KOPT-K1 (cell line): ENCODE data around the gene SDR9C7.
"Not testable (repeated sequence)": the region's sequence is repeated elsewhere in the genome, so short reads cannot be mapped to it uniquely, and the experiment has no call there.

Experiments used
- H3K27ac ChIP-seq: fragments of 200-600 bp; sonication (generic); 2 replicates; pipeline ENCODE4 v1.5.1; 2016; ENCODE audit warnings: antibody characterized with exemption, mild to moderate bottlenecking, low read depth, low read length; ENCODE audit not compliant: poor library complexity, severe bottlenecking
- H3K36me3 ChIP-seq: fragments of 200-600 bp; sonication (generic); 2 replicates; pipeline ENCODE4 v1.5.1; 2017; ENCODE audit warnings: antibody characterized with exemption, mild to moderate bottlenecking, low read length, moderate library complexity; ENCODE audit not compliant: insufficient read depth
- H3K9me3 ChIP-seq: fragments of 200-600 bp; sonication (generic); 2 replicates; pipeline ENCODE4 v1.5.1; 2017; ENCODE audit warnings: antibody characterized with exemption, low read length, mild to moderate bottlenecking; ENCODE audit not compliant: insufficient read depth, poor library complexity, severe bottlenecking

SDR9C7 gene

DNA sequence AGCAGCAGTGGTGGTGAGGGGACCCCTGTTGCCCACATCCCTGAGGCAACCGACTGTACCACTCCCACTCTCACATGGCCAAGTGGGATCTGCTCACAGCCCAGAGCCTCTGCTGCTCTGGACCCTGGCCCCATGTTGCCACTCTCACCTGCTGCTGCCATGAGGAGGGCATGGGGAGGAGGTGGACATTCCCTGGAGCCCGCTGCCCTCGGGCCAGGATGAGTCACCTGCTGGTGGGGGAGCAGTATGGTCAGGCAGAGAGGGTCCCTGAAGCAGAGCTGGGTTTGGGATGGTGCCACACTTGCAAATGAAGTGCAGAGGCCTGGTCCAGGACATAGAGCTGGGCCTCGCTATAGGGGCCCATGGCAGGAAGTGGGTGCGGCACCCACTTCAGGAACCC is 26.1 kb downstream of the SDR9C7 start:
- peaks cover 61% of the 10 kb centered on the region for H3K9me3 ChIP-seq
- no peaks in the 10 kb centered on the region for H3K36me3 ChIP-seq
- H3K27ac ChIP-seq, result no peak overlapping the region

DNA sequence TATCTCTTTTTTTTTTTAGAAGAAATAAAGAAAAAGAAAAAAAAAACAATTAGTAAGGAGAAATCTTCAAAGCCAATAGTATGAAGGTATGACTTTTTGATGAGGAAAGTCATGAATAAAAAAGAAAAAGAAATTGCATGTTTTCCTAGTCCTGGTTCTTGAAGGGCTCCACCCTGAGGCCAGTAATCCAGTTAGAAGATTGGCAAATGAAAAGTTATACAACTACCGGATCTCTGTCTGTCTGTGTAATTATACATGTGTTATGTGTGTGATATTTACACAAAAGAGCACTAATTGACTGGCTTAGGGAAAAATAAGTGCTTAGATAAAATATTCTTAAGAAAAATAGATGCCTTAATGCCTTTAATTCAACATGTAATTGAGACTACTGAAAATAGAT is 28.4 kb downstream of the SDR9C7 start:
- Histone ChIP-seq H3K9me3 (peaks cover 74% of the 10 kb centered on the region), H3K36me3 (no peaks in the 10 kb centered on the region), H3K27ac (no peak overlapping the region)

DNA sequence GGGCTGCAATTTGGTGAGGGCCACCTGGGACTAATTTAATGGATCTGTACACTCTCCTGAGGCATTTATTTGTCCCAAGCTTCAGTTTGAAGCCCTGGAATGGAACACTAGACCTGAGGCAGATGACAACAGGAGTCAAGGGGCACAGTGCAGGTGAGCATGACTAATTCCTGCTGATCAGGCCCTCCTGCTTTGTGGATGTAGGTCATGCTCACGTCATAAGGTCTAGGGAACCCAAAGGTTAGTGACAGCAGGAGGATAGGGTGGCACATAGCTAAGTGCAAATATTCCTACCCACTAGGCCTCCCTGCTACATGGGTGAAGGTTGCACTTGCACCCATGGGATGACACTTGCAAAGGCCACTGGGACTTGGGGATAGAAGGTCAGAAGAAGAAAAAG is 30.8 kb downstream of the SDR9C7 start:
- no peaks in the 10 kb centered on the region for H3K36me3 ChIP-seq
- H3K9me3 ChIP-seq, result peaks cover 64% of the 10 kb centered on the region
- no peak overlapping the region for H3K27ac ChIP-seq

DNA sequence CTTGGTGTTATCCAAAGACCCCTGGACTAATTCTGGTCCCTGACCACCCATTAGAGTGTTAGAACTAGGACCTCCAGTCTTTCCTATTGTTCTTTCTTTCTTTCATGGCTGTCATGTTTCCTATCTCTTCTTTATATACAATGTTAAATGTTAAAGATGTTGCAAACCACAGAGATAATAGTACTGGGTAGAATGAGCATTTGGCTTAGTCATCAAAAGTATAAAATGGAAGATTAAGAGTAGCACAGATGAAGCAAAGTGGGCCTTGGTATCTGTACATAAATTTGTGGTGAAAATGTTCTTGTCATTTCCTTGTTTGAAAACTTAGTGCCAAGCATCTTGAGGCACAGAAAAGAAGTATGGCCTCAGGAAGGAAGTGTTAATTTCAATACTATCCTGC is 32.9 kb downstream of the SDR9C7 start:
- not testable (repeated sequence) for H3K27ac ChIP-seq, H3K36me3 ChIP-seq
- H3K9me3 ChIP-seq, result peaks cover 56% of the 10 kb centered on the region

DNA sequence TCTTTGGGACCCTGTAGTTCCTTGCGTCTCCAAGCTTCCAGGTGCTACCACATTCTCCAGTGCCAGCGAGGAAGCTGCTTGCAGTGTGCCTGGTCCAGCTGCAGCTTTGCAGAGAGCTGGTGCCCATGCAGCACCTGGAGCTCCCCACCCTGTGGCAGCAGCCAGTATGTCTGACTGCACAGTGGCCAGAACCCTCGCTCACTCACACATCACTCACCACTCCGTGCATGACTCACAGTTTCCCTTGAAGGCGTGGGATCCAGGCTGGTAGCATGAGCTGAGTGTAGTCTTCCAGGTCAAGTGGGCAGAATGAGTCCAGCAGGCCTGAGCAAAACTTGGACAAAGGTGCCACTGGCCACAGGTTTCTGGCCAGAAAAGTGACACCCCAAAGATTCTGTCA is 33.6 kb downstream of the SDR9C7 start:
- no peaks in the 10 kb centered on the region for H3K36me3 ChIP-seq
- no peak overlapping the region for H3K27ac ChIP-seq
- H3K9me3 ChIP-seq, result peaks cover 56% of the 10 kb centered on the region

DNA sequence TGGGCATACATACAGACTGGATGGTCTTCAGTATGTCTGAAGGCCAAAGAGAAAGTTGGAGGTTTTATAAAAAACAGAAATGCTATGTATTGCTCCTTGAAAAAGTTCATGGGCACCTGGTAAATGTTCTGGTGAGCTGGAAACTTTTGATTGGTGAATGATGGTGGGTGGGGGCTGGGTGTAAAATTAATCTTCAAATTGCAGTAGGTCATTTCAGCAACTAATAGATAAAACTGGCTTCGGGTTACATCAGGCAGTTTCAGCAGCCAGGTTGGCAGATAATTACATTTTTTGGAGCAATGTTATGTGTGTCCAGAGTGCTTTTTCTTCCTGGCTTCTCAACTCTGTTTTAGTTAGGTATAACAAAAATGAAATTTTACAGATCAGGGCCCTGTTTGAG is 35.3 kb downstream of the SDR9C7 start:
- H3K36me3 ChIP-seq, result no peaks in the 10 kb centered on the region
- no peak overlapping the region for H3K27ac ChIP-seq
- peaks cover 45% of the 10 kb centered on the region for H3K9me3 ChIP-seq

DNA sequence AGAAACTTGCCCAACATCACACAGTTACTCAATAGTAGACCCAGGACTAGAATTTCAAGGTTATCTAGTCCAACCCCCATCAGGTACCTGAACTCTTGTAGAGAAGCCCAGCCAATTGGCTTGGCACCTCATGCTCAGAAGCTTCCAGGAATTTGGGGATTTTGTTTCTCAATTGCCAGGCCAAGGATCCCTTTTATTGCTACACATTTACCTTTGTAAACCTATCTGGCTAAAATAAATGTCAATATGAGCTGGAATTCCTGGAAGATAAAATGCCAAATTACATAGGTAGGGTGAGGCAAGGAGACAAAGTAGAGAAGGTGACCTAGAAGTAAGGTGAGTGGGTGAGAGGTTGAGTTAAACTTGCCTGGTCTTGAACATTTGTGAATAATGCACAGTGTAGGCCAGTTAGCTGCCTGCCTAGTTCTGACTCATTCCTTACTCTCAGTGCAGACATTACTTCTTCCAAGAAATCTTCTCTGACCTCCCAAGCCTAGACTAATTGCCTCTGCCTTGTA is 36.3 kb downstream of the SDR9C7 start:
- Histone ChIP-seq H3K27ac (no peak overlapping the region), H3K9me3 (peaks cover 35% of the 10 kb centered on the region), H3K36me3 (no peaks in the 10 kb centered on the region)

DNA sequence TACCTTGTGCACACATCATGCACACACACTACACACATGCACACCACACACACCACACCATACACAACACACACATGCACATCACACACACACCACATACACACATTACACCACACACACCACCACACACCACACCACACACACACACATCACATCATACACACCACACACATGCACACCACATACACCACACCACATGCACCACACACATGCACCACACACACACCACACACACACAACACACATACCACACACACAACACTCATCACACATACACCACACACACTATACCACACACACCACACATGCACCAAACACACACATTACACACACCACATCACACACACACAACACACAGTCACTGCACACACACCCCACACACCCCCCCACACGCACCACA is 38.1 kb downstream of the SDR9C7 start:
- H3K27ac ChIP-seq, result no peak overlapping the region
- peaks cover 17% of the 10 kb centered on the region for H3K9me3 ChIP-seq
- H3K36me3 ChIP-seq, result no peaks in the 10 kb centered on the region

DNA sequence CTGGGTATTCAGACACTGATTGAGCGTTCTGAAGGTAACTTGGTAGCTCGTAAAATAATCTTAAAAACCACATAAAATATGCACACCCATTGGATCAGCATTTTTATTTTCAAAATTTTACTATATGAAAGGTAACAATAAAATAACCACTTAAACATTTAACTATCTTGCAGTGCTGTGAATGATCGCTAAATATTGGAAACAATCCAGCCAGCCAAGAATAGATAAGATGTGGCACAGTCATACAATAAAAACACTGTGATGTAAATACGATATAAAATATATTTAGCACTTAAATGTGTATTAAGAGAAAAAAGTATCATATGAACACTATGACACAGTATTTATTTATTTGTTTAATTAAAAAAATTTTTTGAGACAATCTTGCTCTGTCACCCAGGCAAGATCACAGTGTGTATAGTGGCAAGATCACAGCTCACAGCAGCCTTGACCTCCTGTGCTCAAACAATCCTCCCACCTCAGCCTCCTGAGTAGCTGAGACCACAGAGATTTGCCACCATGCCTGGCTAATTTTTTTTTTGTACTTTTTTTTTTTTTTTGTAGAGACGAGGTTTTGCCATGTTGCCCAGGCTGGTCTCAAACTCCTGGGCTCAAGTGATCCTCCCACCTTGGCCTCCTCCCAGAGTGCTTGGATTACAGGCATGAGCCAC is 39.4 kb downstream of the SDR9C7 start:
- Histone ChIP-seq H3K27ac (no peak overlapping the region), H3K9me3 (peaks cover 4% of the 10 kb centered on the region), H3K36me3 (no peaks in the 10 kb centered on the region)

DNA sequence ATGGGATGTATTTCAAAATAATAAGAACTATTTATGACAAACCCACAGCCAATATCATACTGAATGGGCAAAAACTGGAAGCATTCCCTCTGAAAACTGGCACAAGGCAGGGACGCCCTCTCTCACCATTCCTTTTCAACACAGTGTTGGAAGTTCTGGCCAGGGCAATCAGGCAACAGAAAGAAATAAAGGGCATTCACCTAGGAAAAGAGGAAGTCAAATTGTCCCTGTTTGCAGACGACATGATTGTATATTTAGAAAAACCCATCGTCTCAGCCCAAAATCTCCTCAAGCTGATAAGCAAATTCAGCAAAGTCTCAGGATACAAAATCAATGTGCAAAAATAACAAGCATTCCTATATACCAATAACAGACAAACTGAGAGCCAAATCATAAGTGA is 42.3 kb downstream of the SDR9C7 start:
- H3K27ac ChIP-seq, H3K9me3 ChIP-seq, H3K36me3 ChIP-seq: not testable (repeated sequence)

DNA sequence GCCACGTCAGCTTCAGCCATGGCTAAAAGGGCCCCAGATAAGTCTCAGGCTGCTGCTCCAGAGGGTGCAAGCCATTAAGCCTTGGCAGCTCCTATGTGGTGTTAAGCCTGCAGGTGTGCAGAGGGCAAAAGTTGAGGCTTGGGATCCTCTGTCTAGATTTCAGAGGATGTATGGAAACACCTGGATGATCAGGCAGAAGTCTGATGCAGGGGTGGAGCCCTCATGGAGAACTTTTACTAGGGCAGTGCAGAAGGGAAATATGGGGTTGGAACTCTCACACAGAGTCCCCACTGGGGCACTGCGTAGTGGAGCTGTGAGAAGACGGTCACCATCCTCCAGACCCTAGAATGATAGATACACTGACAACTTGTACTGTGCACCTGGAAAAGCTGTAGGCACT is 47.9 kb downstream of the SDR9C7 start:
- Histone ChIP-seq H3K9me3 (peaks cover 40% of the 10 kb centered on the region), H3K27ac (no peak overlapping the region), H3K36me3 (no peaks in the 10 kb centered on the region)

DNA sequence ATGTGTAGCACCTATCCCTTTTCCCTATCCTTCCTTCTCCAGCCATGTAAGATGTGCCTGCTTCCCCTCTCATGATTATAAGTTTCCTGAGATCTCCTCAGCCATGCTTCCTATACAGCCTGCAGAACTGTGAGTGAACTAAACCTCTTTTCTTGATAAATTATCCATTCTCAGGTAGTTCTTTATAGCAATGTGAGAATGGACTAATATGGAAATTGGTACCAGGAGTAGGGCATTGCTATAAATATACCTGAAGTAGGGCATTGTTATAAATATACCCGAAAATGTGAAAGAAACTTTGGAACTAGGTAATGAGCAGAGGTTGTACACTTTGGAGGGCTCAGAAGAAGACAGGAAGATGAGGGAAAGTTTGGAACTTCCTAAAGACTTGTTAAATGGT is 48.9 kb downstream of the SDR9C7 start:
- peaks cover 40% of the 10 kb centered on the region for H3K9me3 ChIP-seq
- no peak overlapping the region for H3K27ac ChIP-seq
- no peaks in the 10 kb centered on the region for H3K36me3 ChIP-seq

DNA sequence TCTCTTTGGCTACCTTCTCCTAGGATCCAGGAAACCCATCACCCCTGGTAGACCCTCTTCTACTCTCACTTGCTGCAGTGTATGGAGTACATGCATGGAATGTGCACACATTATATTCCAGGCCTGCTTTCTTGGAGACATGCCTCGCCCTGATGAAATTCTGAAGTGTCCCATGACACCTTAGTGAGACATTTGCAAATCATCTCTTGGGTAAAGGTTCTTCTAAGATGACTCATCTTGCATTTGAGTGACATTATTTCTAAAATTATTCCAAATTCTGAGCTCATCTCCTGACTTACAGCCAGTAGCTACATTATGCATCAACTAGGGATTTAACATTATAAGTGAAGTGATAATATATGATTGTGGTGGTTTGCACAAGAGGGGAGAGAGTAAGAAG is 49.8 kb downstream of the SDR9C7 start:
- peaks cover 40% of the 10 kb centered on the region for H3K9me3 ChIP-seq
- no peak overlapping the region for H3K27ac ChIP-seq
- H3K36me3 ChIP-seq, result no peaks in the 10 kb centered on the region

DNA sequence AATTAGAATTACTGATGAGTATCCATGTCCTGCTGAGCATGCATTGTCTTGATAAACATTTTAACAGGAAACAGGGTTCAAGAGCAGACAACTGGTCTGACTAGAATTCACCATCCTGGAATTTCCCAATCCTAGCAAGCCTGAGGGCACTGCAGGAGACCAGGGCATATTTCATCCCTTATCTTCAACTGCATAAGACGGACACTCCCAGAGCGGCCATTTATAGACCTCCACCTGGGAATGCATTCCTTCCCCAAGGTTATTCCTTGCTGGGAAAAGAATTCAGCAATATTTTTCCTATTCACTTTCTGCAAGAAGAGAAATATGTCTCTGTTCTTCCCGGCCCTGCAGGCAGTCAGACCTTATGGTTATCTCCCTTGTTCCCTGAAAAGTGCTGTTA is 51.8 kb downstream of the SDR9C7 start:
- H3K27ac ChIP-seq, H3K36me3 ChIP-seq: not testable (repeated sequence)
- peaks cover 42% of the 10 kb centered on the region for H3K9me3 ChIP-seq

DNA sequence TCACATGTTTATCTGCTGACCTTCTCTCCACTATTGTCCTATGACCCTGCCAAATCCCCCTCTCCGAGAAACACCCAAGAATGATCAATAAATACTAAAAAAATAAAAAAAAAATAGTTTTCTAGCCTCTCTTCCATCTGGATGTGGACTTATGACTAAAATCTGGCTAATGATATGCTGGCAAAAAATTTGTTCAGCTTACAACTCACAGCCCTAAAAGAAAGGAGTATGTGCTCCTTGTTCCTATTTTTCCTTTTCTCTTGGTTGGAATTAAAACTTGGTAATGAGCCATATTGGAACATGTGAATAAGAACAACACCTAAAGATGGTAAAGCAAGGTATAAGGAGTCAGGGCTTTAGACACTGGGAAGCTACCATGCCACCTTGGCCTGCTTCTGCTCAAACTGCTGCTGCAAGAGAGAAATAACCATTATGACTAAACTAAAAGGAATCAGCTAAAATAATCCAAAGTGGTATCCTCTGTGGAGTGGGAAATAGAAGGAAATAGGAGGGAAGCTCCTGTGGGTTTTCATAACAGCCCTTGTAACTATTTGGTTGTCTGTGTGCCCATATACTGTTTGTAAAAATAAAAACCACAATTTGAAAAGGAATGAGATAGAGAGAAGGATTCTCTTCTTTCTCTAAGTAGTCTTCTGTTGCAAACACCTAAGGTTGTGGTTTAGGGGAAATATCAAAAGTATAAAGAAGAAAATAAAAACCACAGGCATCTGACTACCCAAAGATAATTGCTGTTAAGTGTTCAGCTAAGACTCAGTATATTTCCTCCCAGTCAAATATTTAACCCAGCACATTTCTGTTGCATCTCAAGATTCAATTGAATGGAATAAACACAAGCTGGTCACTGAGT is 53.8 kb downstream of the SDR9C7 start:
- H3K9me3 ChIP-seq, result peaks cover 26% of the 10 kb centered on the region
- H3K36me3 ChIP-seq, result no peaks in the 10 kb centered on the region
- H3K27ac ChIP-seq, result no peak overlapping the region
